ENCODE results near the gene PARP16. TPM values are rescaled to one million over a fixed set of nuclear protein-coding genes. Genes with fewer than 3 reads are reported as not detected.

Gene PARP16
- total RNA-seq, 4 donors from 2014 or later, result 5.7 to 8.6 (median 6.3) TPM

DNA sequence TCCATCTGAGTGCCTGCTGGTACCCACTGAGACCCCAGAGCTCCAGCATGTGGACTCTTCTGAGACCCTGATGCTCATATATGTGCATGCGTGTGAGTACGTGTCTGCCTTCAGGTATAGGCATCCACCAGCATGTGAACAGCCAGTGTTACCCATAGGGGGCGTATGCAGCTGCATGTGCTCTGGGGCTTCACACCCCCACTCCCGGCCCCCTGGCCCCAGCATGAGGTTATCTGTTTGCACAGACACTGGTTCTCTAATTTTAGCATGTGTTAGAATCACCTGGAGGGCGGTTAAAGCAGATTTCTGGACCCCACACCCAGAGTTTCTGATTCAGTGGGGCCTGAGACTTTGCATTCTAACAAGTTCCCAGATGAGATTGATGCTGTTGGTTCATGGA is 74.6 kb downstream of the PARP16 start:
- WGBS, 2 donors, result 80% methylated on average over 5 of the region's 5 CpGs; no CpG with 5 or more reads in 1 of the 2 donors
- Histone ChIP-seq H3K9me3 (no peaks in the 10 kb centered on the region), H3K27ac (peak overlapping the region in 2 of 4 donors; percentile 58 to 82), H3K36me3 (no peaks in the 10 kb centered on the region), H3K4me1 (peaks cover 6 to 22% (median 12%) of the 10 kb centered on the region in 3 donors), H3K4me3 (no peak overlapping the region), H3K27me3 (no peaks in the 10 kb centered on the region)
- TF ChIP-seq, protein P1, sequence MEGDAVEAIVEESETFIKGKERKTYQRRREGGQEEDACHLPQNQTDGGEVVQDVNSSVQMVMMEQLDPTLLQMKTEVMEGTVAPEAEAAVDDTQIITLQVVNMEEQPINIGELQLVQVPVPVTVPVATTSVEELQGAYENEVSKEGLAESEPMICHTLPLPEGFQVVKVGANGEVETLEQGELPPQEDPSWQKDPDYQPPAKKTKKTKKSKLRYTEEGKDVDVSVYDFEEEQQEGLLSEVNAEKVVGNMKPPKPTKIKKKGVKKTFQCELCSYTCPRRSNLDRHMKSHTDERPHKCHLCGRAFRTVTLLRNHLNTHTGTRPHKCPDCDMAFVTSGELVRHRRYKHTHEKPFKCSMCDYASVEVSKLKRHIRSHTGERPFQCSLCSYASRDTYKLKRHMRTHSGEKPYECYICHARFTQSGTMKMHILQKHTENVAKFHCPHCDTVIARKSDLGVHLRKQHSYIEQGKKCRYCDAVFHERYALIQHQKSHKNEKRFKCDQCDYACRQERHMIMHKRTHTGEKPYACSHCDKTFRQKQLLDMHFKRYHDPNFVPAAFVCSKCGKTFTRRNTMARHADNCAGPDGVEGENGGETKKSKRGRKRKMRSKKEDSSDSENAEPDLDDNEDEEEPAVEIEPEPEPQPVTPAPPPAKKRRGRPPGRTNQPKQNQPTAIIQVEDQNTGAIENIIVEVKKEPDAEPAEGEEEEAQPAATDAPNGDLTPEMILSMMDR (IDR thresholded peaks at IDR 0.05), result peak in 3 of 6 experiments; percentile 17 to 38 (median 20)
- TF ChIP-seq POLR2A (IDR thresholded peaks at IDR 0.05), result no peak
- intact Hi-C loops (cut with DNase I), result no loop called here
- no peak for DNase-seq

DNA sequence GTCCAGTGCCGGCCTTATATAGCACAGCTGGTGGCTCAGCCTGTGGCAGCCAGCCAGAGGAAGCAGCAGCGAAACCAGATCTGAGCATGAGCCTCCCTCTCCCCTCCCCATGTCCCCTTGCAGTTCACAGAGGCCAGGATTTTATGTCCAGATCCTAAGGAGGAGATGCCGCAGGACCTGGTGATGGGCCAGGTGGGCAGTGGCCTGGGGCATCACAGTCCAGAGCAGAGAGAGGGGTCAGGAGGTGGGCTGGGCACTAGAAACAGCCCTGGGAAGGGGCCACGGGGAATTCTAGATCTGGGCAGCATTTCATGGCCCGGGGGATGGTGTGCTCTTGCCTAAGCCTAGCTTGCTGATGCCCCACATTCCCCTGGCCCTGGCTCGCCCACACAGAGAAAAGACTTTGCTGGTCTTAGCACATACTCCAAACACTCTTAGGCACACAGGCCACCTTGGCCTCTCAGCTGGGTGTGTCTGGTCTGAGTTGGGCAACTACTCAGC is 75.2 kb downstream of the PARP16 start:
- H3K4me1 ChIP-seq, result peaks cover 6 to 22% (median 12%) of the 10 kb centered on the region in 3 donors
- H3K27me3 ChIP-seq, result no peaks in the 10 kb centered on the region
- no peak for TF ChIP-seq POLR2A (IDR thresholded peaks at IDR 0.05)
- TF ChIP-seq, protein P1 (IDR thresholded peaks at IDR 0.05), result no peak
- peak overlapping the region in 3 of 4 donors; percentile 21 to 82 (median 58) for H3K27ac ChIP-seq
- H3K9me3 ChIP-seq, result no peaks in the 10 kb centered on the region
- H3K36me3 ChIP-seq, result no peaks in the 10 kb centered on the region
- H3K4me3 ChIP-seq, result peak overlapping the region in 1 of 4 donors; percentile 19
- DNase-seq, result no peak
- intact Hi-C loops (cut with DNase I), result no loop called here
- WGBS, 2 donors, result 43 to 55% methylated on average over 2 to 4 of the region's 6 CpGs

DNA sequence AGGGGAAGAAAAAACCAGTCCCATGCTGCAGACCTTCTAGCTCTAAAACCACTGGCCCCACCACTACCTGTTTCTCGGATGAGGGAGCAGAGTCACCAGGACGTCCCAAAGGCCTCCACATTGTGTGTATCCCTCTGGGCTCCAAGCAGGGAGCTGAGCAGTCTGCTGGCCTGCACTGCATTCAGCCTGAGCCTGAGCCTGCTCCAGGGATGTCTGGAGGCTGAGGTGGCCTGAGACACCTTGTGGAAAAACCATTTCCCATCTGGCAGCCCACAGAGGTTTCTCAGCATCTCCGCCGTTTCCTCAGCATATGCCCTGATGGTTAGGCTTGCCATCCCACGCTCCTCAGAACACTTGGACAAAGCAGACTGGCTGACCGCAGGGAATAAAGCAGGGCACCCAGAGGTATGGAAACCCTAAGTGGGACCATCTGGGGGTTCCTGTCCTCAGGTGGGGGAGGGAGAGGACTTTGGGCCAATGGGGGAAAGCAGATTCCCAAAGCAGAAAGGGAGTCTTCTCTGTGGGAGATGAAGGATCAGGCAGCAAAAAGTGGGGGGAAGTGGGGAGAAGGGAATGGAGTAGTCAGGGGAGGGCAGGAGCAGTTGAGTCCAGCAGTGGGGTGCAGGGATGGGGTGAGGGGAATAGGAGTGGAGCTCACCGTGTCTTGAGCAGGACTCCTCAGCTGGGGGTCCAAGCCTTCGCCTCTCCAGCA is 75.8 kb downstream of the PARP16 start, which contains the start of gene CILP:
TSS of gene CILP (minus strand) at position 704 of the 712 bp plus-strand sequence. CDS start 1,718 bp downstream, outside the sequence.
- intact Hi-C loops (cut with DNase I), result no loop called here
- Histone ChIP-seq H3K4me1 (peaks cover 6 to 22% (median 12%) of the 10 kb centered on the region in 3 donors), H3K4me3 (peak within 1 kb of the TSS in 3 of 4 donors; percentile 4 to 41 (median 19)), H3K27me3 (no peaks in the 10 kb centered on the region), H3K9me3 (no peaks in the 10 kb centered on the region), H3K27ac (peak within 1 kb of the TSS in 3 of 4 donors; percentile 21 to 82 (median 58)), H3K36me3 (no peaks in the 10 kb centered on the region)
- WGBS, 2 donors, result 51 to 77% methylated on average over 3 of the region's 8 CpGs
- TF ChIP-seq, protein P1 (IDR thresholded peaks at IDR 0.05), result no peak
- TF ChIP-seq POLR2A (IDR thresholded peaks at IDR 0.05), result no peak
- no peak for DNase-seq

DNA sequence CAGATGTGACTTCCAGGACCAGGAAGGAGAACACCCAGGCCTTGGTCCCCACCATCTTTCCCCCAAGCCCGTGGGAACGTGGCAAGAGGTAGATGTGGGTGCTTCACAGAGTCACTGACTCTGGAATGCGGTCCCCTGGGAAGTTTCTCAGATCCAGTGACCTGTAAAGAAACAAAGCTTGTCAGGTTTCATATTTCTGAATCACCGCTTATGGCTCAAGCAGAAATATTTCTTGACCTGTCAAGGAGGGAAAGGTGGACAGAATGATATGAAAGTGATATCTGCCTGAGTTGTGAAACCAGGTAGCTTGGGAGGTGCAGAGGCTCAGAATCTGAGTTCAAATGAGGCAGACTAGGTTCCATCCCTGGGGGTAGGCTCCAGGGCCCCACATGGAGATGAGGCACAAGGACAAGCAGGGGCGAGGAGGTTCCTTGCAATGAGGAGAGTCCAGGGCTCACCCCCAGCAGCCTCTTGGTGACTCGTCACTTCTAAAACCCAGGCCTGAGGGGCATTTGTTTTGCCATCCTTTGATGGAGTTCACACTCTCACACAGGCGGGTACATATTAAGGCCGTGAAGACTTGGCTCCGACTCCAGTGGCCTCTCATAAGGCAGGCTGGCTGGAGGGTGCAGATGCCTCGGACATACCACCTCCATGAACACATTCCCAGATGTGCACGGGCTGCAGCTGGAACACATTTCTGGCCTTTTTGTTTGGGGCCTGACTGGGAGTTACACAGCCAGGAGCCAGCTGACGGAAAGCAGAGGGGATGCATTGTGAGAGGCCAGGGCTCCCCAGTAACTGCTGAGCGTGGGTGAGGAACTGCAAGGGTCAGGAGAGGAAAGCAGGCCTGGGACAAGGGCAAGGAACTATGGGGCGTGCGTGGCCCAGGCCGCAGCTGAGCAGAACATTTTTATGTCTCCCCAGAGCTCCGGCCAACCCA is 76.7 kb downstream of the PARP16 start:
- TF ChIP-seq, protein P1 (IDR thresholded peaks at IDR 0.05), result no peak
- no peak for TF ChIP-seq POLR2A (IDR thresholded peaks at IDR 0.05)
- DNase-seq, result no peak
- WGBS, 2 donors, result 78 to 90% methylated on average over 7 to 9 of the region's 17 CpGs
- Histone ChIP-seq H3K4me3 (peak overlapping the region in 3 of 4 donors; percentile 1 to 41 (median 19)), H3K4me1 (peaks cover 6 to 22% (median 12%) of the 10 kb centered on the region in 3 donors), H3K36me3 (no peaks in the 10 kb centered on the region), H3K27ac (peak overlapping the region in 3 of 4 donors; percentile 15 to 82 (median 58)), H3K9me3 (no peaks in the 10 kb centered on the region), H3K27me3 (no peaks in the 10 kb centered on the region)
- intact Hi-C loops (cut with DNase I), result no loop called here

Measured in esophagus squamous epithelium (tissue), 5 donors.